HUES48 (cell line): ENCODE measurements around the gene MEDAG.

ENCODE experiments used
- H3K27ac ChIP-seq: one replicate; pipeline ENCODE4 v1.7.0; 2013; ENCODE audit warnings: low read depth, low read length, inconsistent platforms
- H3K27me3 ChIP-seq: 2 replicates; pipeline ENCODE4 v1.6.1; 2013; ENCODE audit warnings: mild to moderate bottlenecking, low read length; ENCODE audit not compliant: control insufficient read depth, insufficient read depth
- H3K36me3 ChIP-seq: 2 replicates; pipeline ENCODE4 v1.6.1; 2013; ENCODE audit warnings: low read length; ENCODE audit not compliant: control insufficient read depth, insufficient read depth
- H3K4me1 ChIP-seq: 2 replicates; pipeline ENCODE4 v1.6.1; 2013; ENCODE audit warnings: mild to moderate bottlenecking, low read length; ENCODE audit not compliant: control insufficient read depth, insufficient read depth
- H3K4me3 ChIP-seq: 2 replicates; pipeline ENCODE4 v1.5.1; 2013; ENCODE audit warnings: mild to moderate bottlenecking, low read depth, low read length
- H3K9ac ChIP-seq: 2 replicates; pipeline ENCODE4 v1.6.1; 2013; ENCODE audit warnings: mild to moderate bottlenecking, low read depth, low read length, moderate library complexity
- H3K9me3 ChIP-seq: 2 replicates; pipeline ENCODE4 v1.6.1; 2013; ENCODE audit warnings: low read length; ENCODE audit not compliant: control insufficient read depth, insufficient read depth

The MEDAG gene

DNA sequence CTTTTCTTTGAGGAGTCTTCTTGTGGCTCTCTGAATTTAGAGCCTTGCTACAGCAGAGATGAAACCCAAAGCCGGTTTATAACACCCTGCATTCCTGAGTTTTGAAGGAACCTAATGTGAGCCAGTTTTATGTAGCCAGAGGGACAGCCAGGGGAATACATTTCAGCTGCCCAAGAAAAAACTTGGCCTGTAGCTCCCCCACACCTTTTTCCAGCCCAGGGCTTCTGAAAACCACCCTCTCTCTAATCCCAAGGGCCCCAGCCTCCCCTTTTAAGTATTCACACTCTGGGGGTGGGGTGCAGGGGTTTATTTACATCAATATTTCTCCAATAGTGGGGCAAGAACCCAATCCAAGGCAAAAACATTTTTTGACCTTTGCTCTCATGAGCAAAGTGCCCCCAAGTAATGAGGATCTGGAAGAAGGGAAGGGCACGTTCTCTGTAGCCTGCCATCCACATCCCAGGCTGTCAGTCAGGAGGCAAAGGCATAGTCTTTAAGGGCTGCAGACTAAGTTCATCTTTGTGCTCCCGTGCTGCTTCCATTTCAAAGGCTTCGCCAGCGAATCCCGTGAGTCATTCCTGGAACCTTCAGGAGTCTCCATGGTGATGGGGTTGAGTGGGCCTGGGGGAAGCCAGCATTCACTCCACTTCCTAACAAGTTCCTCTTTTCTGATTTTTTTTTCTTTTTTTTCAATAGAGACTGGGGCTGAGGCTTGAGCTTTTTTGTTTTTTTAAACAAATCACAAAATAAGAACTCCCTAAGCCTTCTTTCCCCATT, 33.2 kb upstream of the MEDAG start:
- Histone ChIP-seq H3K27me3 (no peaks in the 10 kb centered on the region), H3K27ac (peak overlapping the region; percentile 85), H3K9me3 (no peaks in the 10 kb centered on the region), H3K4me1 (peaks cover 39% of the 10 kb centered on the region), H3K4me3 (0 out of 2 replicates have a peak overlapping the region, but pooled peaks have one; percentile 7), H3K9ac (no peak overlapping the region; the same call in 1 of the 2 replicates), H3K36me3 (no peaks in the 10 kb centered on the region)

DNA sequence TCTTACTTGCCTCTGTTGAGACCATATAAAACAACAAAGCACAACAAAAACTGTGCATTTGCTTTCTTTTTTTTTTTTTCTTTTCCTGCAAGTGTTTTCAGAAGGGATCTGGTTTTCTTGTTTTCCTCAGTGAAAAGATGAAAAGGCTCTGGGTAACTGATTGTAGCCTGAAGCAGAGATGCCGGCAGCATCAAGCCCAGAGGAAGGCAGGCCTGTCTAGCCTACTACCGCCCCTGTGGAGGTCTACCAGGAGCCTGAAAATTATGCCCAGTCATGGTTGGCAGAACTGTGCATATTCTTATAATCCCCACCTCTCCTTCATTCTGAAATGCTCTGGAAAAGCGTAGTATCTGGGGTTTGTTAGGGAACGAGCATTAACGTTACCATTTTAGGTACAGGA, 32.6 kb upstream of the MEDAG start:
- Histone ChIP-seq H3K9ac (peak overlapping the region; percentile 34; the same call in 1 of the 2 replicates), H3K4me1 (peaks cover 39% of the 10 kb centered on the region), H3K27ac (peak overlapping the region; percentile 85), H3K9me3 (no peaks in the 10 kb centered on the region), H3K4me3 (no peak overlapping the region), H3K27me3 (no peaks in the 10 kb centered on the region), H3K36me3 (no peaks in the 10 kb centered on the region)

DNA sequence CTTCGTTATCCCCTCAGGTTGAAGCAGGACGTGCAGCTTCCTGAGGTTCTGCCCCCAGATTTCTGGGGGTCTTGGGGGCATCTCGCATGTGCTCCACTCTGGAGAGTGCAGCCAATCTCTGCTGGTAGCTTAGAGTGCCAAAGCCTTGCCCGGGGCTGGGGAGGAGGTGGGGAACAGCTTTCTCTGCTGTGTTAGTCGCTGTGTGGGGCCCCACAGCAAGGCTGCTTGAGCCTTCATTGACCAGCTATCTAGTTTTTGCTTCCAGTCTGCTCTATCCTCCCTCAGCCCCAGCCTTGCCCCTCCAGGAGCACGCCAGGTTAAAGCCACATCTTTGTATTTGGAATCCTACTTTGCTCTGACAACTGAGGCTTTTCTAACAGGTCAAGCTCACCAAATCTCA, 32.0 kb upstream of the MEDAG start:
- Histone ChIP-seq H3K9me3 (no peaks in the 10 kb centered on the region), H3K36me3 (no peaks in the 10 kb centered on the region), H3K4me1 (peaks cover 39% of the 10 kb centered on the region), H3K27me3 (no peaks in the 10 kb centered on the region), H3K9ac (no peak overlapping the region), H3K4me3 (no peak overlapping the region), H3K27ac (peak overlapping the region; percentile 85)

DNA sequence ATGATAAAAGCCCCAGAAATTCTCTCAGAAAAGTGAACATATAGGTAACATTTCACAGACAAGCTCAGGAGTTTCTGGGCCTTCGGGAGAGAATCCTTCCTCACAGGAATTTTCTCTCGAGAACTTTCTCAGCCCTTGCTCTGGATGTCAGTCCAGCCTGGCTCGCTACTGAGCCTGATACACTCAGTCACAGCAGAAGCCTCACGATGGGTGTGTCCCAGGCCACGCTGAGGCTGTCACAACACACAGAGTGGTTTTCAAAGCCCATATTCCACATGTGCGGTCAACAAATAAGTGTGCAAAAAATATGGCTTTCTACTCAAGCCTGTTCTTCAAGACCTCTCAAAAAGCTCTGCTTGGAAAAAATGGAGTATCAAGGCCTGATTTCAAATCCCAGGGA, 31.5 kb upstream of the MEDAG start:
- Histone ChIP-seq H3K9me3 (no peaks in the 10 kb centered on the region), H3K9ac (no peak overlapping the region), H3K27me3 (no peaks in the 10 kb centered on the region), H3K27ac (no peak overlapping the region), H3K4me3 (no peak overlapping the region), H3K36me3 (no peaks in the 10 kb centered on the region), H3K4me1 (peaks cover 39% of the 10 kb centered on the region)

DNA sequence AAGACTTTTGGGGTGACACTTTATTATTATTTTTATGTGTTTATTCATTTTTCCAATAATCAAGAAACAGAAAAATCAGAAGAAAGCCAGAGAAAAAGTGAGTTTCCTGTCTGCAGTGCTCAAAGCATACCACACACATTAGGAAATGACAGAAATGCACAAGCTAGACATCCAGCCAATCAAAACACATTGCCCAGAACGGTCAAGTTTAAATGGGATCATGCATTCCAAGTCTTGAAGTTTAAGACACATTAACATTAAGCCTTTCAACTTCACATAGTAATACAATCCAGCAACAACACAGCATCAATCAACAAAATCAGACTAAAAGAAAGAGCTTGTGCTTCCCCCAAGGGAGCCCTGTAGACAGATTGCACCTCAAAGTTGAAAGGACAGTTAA, 28.7 kb upstream of the MEDAG start:
- H3K9me3 ChIP-seq, result no peaks in the 10 kb centered on the region
- H3K36me3 ChIP-seq, result no peaks in the 10 kb centered on the region
- H3K27ac ChIP-seq, result no peak overlapping the region
- H3K27me3 ChIP-seq, result no peaks in the 10 kb centered on the region
- no peak overlapping the region for H3K4me3 ChIP-seq
- H3K4me1 ChIP-seq, result peaks cover 22% of the 10 kb centered on the region
- H3K9ac ChIP-seq, result no peak overlapping the region

DNA sequence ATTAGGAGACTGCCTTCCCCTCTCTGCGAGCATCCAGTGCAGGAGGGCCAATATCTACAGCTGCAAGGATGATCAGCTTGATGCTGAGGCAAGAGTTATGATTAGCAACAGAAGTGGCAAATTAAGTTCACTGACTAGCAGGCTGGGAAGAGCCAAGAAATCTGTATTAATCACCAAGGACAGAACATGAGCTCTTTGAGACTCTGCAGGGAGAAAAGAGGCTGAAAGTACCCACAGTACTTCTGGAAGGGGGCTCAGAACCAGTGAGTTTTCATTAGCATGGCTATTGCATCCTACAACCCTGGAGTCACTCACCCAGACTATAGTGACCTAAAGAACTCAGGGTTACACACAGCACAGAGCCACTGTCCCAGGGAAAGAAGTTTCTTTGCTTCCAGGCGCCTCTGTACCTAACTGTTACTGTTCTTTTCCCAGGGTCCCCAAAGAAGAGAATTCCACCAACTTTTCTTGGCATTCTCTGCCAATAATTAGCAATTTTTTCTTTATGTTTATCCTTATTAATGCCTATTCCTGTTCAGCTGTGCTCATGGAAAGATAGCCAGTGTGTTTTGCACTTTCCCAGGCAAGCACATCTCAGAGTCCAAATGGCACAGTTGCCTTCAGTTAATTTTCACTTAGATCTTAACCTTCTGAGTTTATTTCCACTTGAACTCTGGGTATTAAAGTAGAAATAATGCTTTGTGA, 25.8 kb upstream of the MEDAG start:
- Histone ChIP-seq H3K4me3 (no peak overlapping the region), H3K27me3 (no peaks in the 10 kb centered on the region), H3K4me1 (peaks cover 7% of the 10 kb centered on the region; the same call in 1 of the 2 replicates), H3K36me3 (0 out of 2 replicates have a peak, but pooled peaks cover 8% of the 10 kb centered on the region), H3K9ac (no peak overlapping the region), H3K9me3 (0 out of 2 replicates have a peak, but pooled peaks cover 2% of the 10 kb centered on the region), H3K27ac (no peak overlapping the region)

DNA sequence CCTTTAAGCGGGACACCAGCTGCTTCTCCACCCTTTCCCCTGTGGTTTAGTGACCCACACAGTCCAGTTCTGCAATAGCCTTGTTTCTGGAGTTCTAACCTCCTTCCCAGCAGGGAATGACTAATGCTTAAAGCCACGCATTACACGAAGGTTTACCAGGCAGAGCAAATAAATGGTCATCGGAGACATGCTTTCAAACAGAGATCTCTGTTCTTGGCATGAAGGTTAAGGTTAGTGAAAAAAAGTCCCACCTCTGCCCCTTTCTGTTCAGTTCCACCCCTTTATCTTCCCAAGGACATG, 25.3 kb upstream of the MEDAG start:
- Histone ChIP-seq H3K36me3 (0 out of 2 replicates have a peak, but pooled peaks cover 8% of the 10 kb centered on the region), H3K4me1 (peaks cover 7% of the 10 kb centered on the region; the same call in 1 of the 2 replicates), H3K9ac (no peak overlapping the region), H3K27ac (no peak overlapping the region), H3K27me3 (no peaks in the 10 kb centered on the region), H3K4me3 (no peak overlapping the region), H3K9me3 (0 out of 2 replicates have a peak, but pooled peaks cover 2% of the 10 kb centered on the region)

DNA sequence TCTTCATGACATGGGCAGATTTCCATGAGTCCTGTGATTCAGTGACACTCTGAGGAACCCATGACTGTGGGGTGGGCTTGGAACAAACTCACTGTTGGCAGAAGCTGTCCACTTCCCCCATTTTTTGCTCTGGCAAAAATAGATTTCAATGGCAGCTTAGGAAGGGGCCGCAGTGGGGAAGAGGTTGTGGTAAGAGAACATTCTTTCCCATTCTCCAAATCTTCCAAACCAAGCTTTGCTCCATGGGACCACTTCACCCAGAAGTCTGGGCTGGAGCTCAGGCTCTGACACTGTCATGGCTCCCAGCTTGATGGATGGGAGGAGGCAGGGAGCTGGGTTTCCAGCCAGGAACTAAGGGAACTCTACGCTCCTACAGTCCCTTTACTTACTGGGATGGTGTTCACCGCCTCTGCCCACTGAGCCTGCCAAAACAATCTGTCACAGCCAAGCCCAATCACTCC, 24.9 kb upstream of the MEDAG start:
- H3K27ac ChIP-seq, result no peak overlapping the region
- no peak overlapping the region for H3K9ac ChIP-seq
- no peak overlapping the region for H3K4me3 ChIP-seq
- H3K27me3 ChIP-seq, result no peaks in the 10 kb centered on the region
- H3K36me3 ChIP-seq, result 0 out of 2 replicates have a peak, but pooled peaks cover 8% of the 10 kb centered on the region
- 0 out of 2 replicates have a peak, but pooled peaks cover 2% of the 10 kb centered on the region for H3K9me3 ChIP-seq
- peaks cover 7% of the 10 kb centered on the region; the same call in 1 of the 2 replicates for H3K4me1 ChIP-seq

DNA sequence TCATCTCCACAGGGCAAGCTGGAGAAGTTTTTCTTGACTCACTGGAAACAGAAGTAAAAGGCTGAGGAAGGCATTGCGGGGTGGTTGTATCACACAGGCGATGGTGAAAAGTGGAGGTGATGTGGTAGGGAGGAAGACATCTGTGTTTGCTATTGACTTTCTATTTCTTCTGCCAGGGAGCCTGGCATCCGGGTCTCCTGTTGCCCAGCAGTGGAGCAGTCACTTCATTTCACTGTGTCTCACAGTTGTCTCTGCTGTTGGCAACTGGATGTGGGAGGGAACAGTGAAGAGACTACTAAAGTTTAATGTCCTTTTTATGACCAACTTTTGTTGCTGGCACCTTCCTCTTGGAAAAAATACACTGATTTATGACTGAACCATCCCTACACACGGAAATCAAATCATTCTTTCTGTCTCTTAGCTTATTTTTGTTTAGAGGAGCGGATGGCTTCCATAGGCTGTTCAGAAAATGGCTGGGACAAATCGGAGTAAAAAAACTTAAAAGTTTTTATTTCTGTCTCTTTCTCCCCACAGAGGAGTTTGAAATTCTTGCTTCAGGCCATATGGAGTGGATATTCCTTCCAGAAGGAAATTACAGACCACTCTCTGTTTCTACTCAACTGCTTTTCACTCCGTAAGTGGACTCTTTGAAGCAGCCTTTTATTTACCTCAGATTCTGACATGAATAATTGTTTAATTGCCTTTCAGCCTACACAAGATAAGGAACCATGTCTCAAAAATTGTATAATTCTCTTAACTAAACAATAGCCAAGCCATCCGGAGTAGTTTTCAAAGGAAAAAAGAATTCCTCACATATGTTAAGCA, 23.8 kb upstream of the MEDAG start:
- H3K9me3 ChIP-seq, result 0 out of 2 replicates have a peak, but pooled peaks cover 2% of the 10 kb centered on the region
- no peak overlapping the region for H3K4me3 ChIP-seq
- 0 out of 2 replicates have a peak, but pooled peaks cover 8% of the 10 kb centered on the region for H3K36me3 ChIP-seq
- no peaks in the 10 kb centered on the region for H3K27me3 ChIP-seq
- no peak overlapping the region for H3K9ac ChIP-seq
- H3K4me1 ChIP-seq, result peaks cover 7% of the 10 kb centered on the region; the same call in 1 of the 2 replicates
- no peak overlapping the region for H3K27ac ChIP-seq

DNA sequence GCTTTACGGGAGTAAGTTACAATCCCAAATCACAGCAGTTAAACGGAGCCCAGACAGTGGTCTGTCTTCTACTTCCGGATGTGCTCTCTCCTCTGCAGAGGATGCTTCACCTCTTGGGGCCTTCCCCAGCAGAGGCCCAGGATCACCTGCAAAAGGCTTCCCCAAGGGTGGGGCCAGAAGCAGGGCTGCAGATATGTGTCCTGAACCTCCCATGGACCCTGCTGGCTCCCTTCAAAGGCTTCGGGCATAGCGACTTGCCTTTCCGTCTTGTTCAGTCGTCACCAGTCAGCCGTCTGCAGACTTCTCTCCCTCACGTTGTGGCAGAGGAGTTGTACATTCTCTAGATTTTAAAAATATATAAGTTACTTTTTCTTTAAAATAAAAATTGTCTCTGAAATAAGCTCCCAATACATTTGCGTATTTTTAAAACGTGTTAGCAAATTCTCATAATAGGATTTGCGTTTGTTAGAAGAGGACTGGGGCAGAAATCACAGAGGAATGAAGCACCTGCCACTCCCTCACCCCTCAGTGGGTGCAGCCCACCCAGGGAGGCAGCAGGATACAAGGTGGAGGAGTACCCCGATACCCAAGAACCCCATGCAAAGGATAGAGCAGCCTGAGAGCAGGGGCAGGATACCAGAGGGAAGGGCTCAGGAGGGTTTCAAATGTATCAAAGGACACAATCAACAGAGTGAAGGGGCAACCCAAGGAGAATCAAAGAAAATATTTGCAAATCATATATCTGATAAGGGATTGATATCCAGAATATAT, 22.9 kb upstream of the MEDAG start:
- Histone ChIP-seq H3K27me3 (no peaks in the 10 kb centered on the region), H3K9me3 (0 out of 2 replicates have a peak, but pooled peaks cover 2% of the 10 kb centered on the region), H3K4me3 (no peak overlapping the region), H3K4me1 (peaks cover 7% of the 10 kb centered on the region; the same call in 1 of the 2 replicates), H3K27ac (no peak overlapping the region), H3K36me3 (0 out of 2 replicates have a peak, but pooled peaks cover 8% of the 10 kb centered on the region), H3K9ac (no peak overlapping the region)
